ENCODE data around the gene IFNA16. TPM values are rescaled to one million over a fixed set of nuclear protein-coding genes. Genes with fewer than 3 reads are reported as not detected.
"Not testable (repeated sequence)": the region's sequence is repeated elsewhere in the genome, so short reads cannot be mapped to it uniquely, and the experiment has no call there.

IFNA16 gene
- total RNA-seq, 1 donor from 2014 or later = not detected

- DNase-seq (ENCODE audit: low read depth) = not testable (repeated sequence)
Observed at GRCh38 chr9:21202105-21202504, 15.0 kb downstream of the IFNA16 start, which contains the start of gene IFNA7. Gene IFNA7 (minus strand): TSS chr9:21202205. CDS start chr9:21202165, 40 bp downstream.

- peak; percentile 31 for DNase-seq (ENCODE audit: low read depth)
Observed at GRCh38 chr9:21194867-21195776, 22.0 kb downstream of the IFNA16 start.

GRCh38 chr9:21187487-21187886 is 29.6 kb downstream of the IFNA16 start, which contains the start of gene IFNA4:
Gene IFNA4 (minus strand): TSS chr9:21187587. CDS start chr9:21187531, 56 bp downstream.
- not testable (repeated sequence) for DNase-seq (ENCODE audit: low read depth)

- DNase-seq (ENCODE audit: low read depth) = peak; percentile 21
Observed at GRCh38 chr9:21182810-21183736, 34.0 kb downstream of the IFNA16 start.

- DNase-seq (ENCODE audit: low read depth) = no peak
Observed at GRCh38 chr9:21174671-21175070, 42.4 kb downstream of the IFNA16 start.

- no peak for DNase-seq (ENCODE audit: low read depth)
Observed at GRCh38 chr9:21172156-21172555, 45.0 kb downstream of the IFNA16 start.

GRCh38 chr9:21171351-21171750 is 45.8 kb downstream of the IFNA16 start:
- DNase-seq (ENCODE audit: low read depth) = no peak

- not testable (repeated sequence) for DNase-seq (ENCODE audit: low read depth)
Observed at GRCh38 chr9:21166560-21166959, 50.6 kb downstream of the IFNA16 start, which contains the start of gene IFNA21. Gene IFNA21 (minus strand): TSS chr9:21166660. CDS start chr9:21166612, 48 bp downstream.

Other genes with a start within 250 kb of the IFNA16 start
- 0.10 and 0.16 TPM in 2 replicates for gene HACD4, start 185.7 kb downstream of the IFNA16 start, total RNA-seq
- not detected in 2 replicates for gene IFNB1, start 139.4 kb downstream of the IFNA16 start, total RNA-seq
- not detected in 2 replicates for gene IFNW1, start 75.5 kb downstream of the IFNA16 start, total RNA-seq
- gene IFNA21, start 50.7 kb downstream of the IFNA16 start, total RNA-seq = not detected in 2 replicates
- not detected in 2 replicates for gene IFNA4, start 29.7 kb downstream of the IFNA16 start, total RNA-seq
- not detected in 2 replicates for gene IFNA7, start 15.1 kb downstream of the IFNA16 start, total RNA-seq
- gene IFNA10, start 10.2 kb downstream of the IFNA16 start, total RNA-seq = not detected in 2 replicates
- gene IFNA17, start 10.9 kb upstream of the IFNA16 start, total RNA-seq = not detected in 2 replicates
- not detected in 2 replicates for gene IFNA14, start 22.7 kb upstream of the IFNA16 start, total RNA-seq
- gene IFNA5, start 88.0 kb upstream of the IFNA16 start, total RNA-seq = not detected in 2 replicates
- 24.7 and 26.5 TPM in 2 replicates for gene KLHL9, start 118.1 kb upstream of the IFNA16 start, total RNA-seq
- gene IFNA6, start 133.6 kb upstream of the IFNA16 start, total RNA-seq = not detected in 2 replicates
- not detected in 2 replicates for gene IFNA13, start 150.7 kb upstream of the IFNA16 start, total RNA-seq
- not detected in 2 replicates for gene IFNA2, start 168.1 kb upstream of the IFNA16 start, total RNA-seq
- not detected in 2 replicates for gene IFNA8, start 191.8 kb upstream of the IFNA16 start, total RNA-seq
- not detected in 2 replicates for gene IFNA1, start 223.1 kb upstream of the IFNA16 start, total RNA-seq